PC-3 (cell line): ENCODE data around the gene GRIA2.

ENCODE experiments used
- EZH2 ChIP-seq: fragments of 300-600 bp; sonication (generic); IDR thresholded peaks from one replicate; pipeline ENCODE4 v1.6.1; 2017; ENCODE audit warnings: antibody characterized with exemption, mild to moderate bottlenecking, low read length; ENCODE audit not compliant: unreplicated experiment
- EZH2phosphoT487 ChIP-seq: fragments of 300-600 bp; sonication (generic); IDR thresholded peaks from 2 replicates; pipeline ENCODE4 v1.6.1; 2018; ENCODE audit warnings: mild to moderate bottlenecking, antibody characterized with exemption, low read length, borderline replicate concordance
- TF ChIP-seq, protein P1 (sequence below): fragments of 300-600 bp; sonication (generic); conservative IDR thresholded peaks from 2 replicates; pipeline ENCODE4 v1.5.1; 2017; ENCODE audit warnings: antibody characterized with exemption, low read depth, mild to moderate bottlenecking, low read length

DNA sequence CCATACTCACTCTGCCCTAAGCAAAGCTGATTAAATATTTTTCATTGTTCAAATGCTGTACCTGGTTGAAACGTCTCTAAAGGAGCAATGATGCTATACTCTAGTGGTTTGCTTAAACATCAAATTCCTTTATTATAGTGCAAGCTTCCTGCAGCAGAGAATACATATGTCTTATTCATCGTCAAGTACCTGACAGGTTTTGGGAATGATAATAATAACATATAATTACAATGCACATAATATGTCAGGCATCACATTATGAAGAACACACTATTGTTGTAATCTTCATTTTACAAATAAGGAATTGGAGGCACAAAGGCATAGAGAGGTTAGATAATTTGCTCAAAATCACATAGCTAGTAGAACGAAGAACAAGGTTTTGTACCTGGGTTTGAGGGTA is 151.6 kb downstream of the GRIA2 start:
- TF ChIP-seq, protein P1, sequence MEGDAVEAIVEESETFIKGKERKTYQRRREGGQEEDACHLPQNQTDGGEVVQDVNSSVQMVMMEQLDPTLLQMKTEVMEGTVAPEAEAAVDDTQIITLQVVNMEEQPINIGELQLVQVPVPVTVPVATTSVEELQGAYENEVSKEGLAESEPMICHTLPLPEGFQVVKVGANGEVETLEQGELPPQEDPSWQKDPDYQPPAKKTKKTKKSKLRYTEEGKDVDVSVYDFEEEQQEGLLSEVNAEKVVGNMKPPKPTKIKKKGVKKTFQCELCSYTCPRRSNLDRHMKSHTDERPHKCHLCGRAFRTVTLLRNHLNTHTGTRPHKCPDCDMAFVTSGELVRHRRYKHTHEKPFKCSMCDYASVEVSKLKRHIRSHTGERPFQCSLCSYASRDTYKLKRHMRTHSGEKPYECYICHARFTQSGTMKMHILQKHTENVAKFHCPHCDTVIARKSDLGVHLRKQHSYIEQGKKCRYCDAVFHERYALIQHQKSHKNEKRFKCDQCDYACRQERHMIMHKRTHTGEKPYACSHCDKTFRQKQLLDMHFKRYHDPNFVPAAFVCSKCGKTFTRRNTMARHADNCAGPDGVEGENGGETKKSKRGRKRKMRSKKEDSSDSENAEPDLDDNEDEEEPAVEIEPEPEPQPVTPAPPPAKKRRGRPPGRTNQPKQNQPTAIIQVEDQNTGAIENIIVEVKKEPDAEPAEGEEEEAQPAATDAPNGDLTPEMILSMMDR = no peak
- TF ChIP-seq EZH2phosphoT487 (no peak), EZH2 (no peak)
